SU-DHL-6 (cell line): ENCODE measurements around the gene PCGF5.
"Not testable (repeated sequence)": the region's sequence is repeated elsewhere in the genome, so short reads cannot be mapped to it uniquely, and the experiment has no call there.

Experiments used
- H2AFZ ChIP-seq: fragments of 200-600 bp; sonication (generic); 2 replicates; pipeline ENCODE4 v1.6.1; 2014; ENCODE audit warnings: low read depth, mild to moderate bottlenecking, moderate library complexity, mixed read lengths, antibody characterized with exemption, low read length; ENCODE audit not compliant: severe bottlenecking
- H3F3A ChIP-seq: fragments of 200-600 bp; shearing (Covaris generic); 2 replicates; pipeline ENCODE4 v1.6.0; 2016; ENCODE audit warnings: antibody characterized with exemption, mild to moderate bottlenecking; ENCODE audit not compliant: insufficient read depth
- H3K27ac ChIP-seq: fragments of 200-600 bp; sonication (generic); 2 replicates; pipeline ENCODE4 v1.5.1; 2016; ENCODE audit warnings: low read depth, mild to moderate bottlenecking, low read length, moderate library complexity, mixed read lengths
- H3K27me3 ChIP-seq: fragments of 200-600 bp; sonication (generic), shearing (Covaris generic); 2 replicates; pipeline ENCODE4 v1.6.0; 2014; ENCODE audit warnings: mild to moderate bottlenecking, low read length
- H3K36me3 ChIP-seq: fragments of 200-600 bp; sonication (generic); 2 replicates; pipeline ENCODE4 v1.6.1; 2014; ENCODE audit warnings: mild to moderate bottlenecking, low read length, mixed read lengths
- H3K4me2 ChIP-seq: fragments of 300-600, 200-600 bp; shearing (Covaris generic), sonication (generic); 2 replicates; pipeline ENCODE4 v1.6.0; 2014; ENCODE audit warnings: low read length, low read depth, mild to moderate bottlenecking; ENCODE audit not compliant: poor library complexity, severe bottlenecking
- H3K4me3 ChIP-seq: fragments of 200-600 bp; sonication (generic); 2 replicates; pipeline ENCODE4 v1.5.1; 2014; ENCODE audit warnings: antibody characterized with exemption, low read length, mild to moderate bottlenecking, mixed read lengths; ENCODE audit not compliant: insufficient read depth, poor library complexity, severe bottlenecking
- H3K79me2 ChIP-seq: fragments of 200-600 bp; sonication (generic); 2 replicates; pipeline ENCODE4 v1.6.1; 2014; ENCODE audit warnings: mild to moderate bottlenecking, low read length, moderate library complexity; ENCODE audit not compliant: insufficient read depth
- H3K9ac ChIP-seq: fragments of 200-600 bp; sonication (generic); 2 replicates; pipeline ENCODE4 v1.7.0; 2014; ENCODE audit warnings: mild to moderate bottlenecking, low read length
- H3K9me2 ChIP-seq: fragments of 200-600 bp; sonication (generic); replicated peaks from 2 replicates; pipeline ENCODE4 v1.6.1; 2014; ENCODE audit warnings: low read length; ENCODE audit not compliant: insufficient read depth
- H3K9me3 ChIP-seq: fragments of 200-600 bp; sonication (generic); 2 replicates; pipeline ENCODE4 v1.6.1; 2014; ENCODE audit warnings: low read length, mixed read lengths; ENCODE audit not compliant: insufficient read depth
- H4K20me1 ChIP-seq: fragments of 200-600 bp; sonication (generic); 2 replicates; pipeline ENCODE4 v1.6.1; 2014; ENCODE audit warnings: low read depth, mild to moderate bottlenecking, antibody characterized with exemption, low read length, moderate library complexity, mixed read lengths
- CTCF ChIP-seq: fragments of 200-600 bp; sonication (generic); IDR thresholded peaks from one replicate; pipeline ENCODE4 v1.5.1; 2017; ENCODE audit warnings: antibody characterized with exemption, mild to moderate bottlenecking, low read length, moderate library complexity; ENCODE audit not compliant: insufficient read depth, poor library complexity, severe bottlenecking
- EZH2phosphoT487 ChIP-seq: fragments of 200-600 bp; sonication (generic), shearing (Covaris generic); conservative IDR thresholded peaks from 2 replicates; pipeline ENCODE4 v1.6.1; 2018; ENCODE audit warnings: mild to moderate bottlenecking, antibody characterized with exemption, low read length, moderate library complexity, mixed read lengths

Gene PCGF5

GRCh38 chr10:91185239-91185875, 35.1 kb upstream of the PCGF5 start:
- H3K9ac ChIP-seq = no peak overlapping the region
- no peaks in the 10 kb centered on the region for H3K27me3 ChIP-seq
- TF ChIP-seq EZH2phosphoT487 = no peak
- TF ChIP-seq CTCF = no peak
- no peak overlapping the region for H2AFZ ChIP-seq
- no peak overlapping the region for H3K27ac ChIP-seq
- no peaks in the 10 kb centered on the region for H3K9me3 ChIP-seq
- H3K4me2 ChIP-seq = no peak overlapping the region
- no peaks in the 10 kb centered on the region for H3K79me2 ChIP-seq
- no peaks in the 10 kb centered on the region for H3K36me3 ChIP-seq
- no peaks in the 10 kb centered on the region for H3F3A ChIP-seq
- no peak overlapping the region for H3K4me3 ChIP-seq
- no peaks in the 10 kb centered on the region for H3K9me2 ChIP-seq
- H4K20me1 ChIP-seq = peaks cover 5% of the 10 kb centered on the region

DNA sequence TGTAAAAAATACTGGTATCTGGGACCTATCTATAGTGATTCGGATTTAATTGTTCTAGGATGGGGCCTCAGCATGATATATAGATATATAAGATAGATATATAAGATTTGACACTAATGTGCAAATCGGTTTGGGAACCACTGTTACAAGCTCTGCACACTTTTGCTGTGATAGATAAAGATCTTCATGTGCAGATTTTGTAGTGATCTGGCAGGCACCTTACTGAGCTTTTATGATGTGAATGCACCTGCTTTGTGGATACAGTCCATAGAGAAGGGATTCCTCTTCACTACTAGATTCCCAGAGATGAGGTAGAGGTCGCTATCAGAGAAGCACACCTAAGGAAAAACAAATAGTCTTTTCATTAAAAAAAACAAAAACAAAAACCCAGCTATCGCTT, 33.3 kb upstream of the PCGF5 start:
- TF ChIP-seq EZH2phosphoT487 = no peak
- no peak for TF ChIP-seq CTCF
- Histone ChIP-seq H3K9me2 (no peaks in the 10 kb centered on the region), H3K36me3 (no peaks in the 10 kb centered on the region), H3K9me3 (no peaks in the 10 kb centered on the region), H3K4me2 (no peak overlapping the region), H3K4me3 (no peak overlapping the region), H3K9ac (no peak overlapping the region), H3K79me2 (no peaks in the 10 kb centered on the region), H3F3A (no peaks in the 10 kb centered on the region), H3K27ac (no peak overlapping the region), H4K20me1 (peaks cover 5% of the 10 kb centered on the region), H2AFZ (no peak overlapping the region), H3K27me3 (no peaks in the 10 kb centered on the region)

- H3K9me3 ChIP-seq, H3K9ac ChIP-seq, H3K79me2 ChIP-seq, H3K4me2 ChIP-seq, H3F3A ChIP-seq, H4K20me1 ChIP-seq, H3K27me3 ChIP-seq, H3K9me2 ChIP-seq, H3K27ac ChIP-seq, H2AFZ ChIP-seq, H3K36me3 ChIP-seq, H3K4me3 ChIP-seq: not testable (repeated sequence)
Observed at GRCh38 chr10:91188010-91188409, 32.5 kb upstream of the PCGF5 start.

- Histone ChIP-seq H3K9me3 (no peaks in the 10 kb centered on the region), H3K9ac (no peak overlapping the region), H3K36me3 (no peaks in the 10 kb centered on the region), H3K27me3 (no peaks in the 10 kb centered on the region), H3F3A (no peaks in the 10 kb centered on the region), H3K79me2 (no peaks in the 10 kb centered on the region), H3K4me2 (no peak overlapping the region), H3K4me3 (no peak overlapping the region), H2AFZ (no peak overlapping the region), H3K27ac (no peak overlapping the region), H3K9me2 (no peaks in the 10 kb centered on the region), H4K20me1 (no peaks in the 10 kb centered on the region; the same call in none of the 2 replicates)
- no peak for TF ChIP-seq CTCF
- no peak for TF ChIP-seq EZH2phosphoT487
Observed at GRCh38 chr10:91188889-91189288, 31.6 kb upstream of the PCGF5 start.
